Ishikawa (cell line): ENCODE measurements around the gene CPEB2.

Experiments used
- EP300 ChIP-seq: IDR thresholded peaks from 2 replicates; pipeline ENCODE4 v1.6.1; 2012; ENCODE audit warnings: borderline replicate concordance
- TAF1 ChIP-seq: IDR thresholded peaks from 2 replicates; pipeline ENCODE4 v1.6.1; 2012; ENCODE audit warnings: low read depth, mild to moderate bottlenecking
- TF ChIP-seq, protein P1 (sequence below): IDR thresholded peaks from 2 replicates; pipeline ENCODE4 v1.6.1; 2012; ENCODE audit warnings: low read depth, mild to moderate bottlenecking

DNA sequence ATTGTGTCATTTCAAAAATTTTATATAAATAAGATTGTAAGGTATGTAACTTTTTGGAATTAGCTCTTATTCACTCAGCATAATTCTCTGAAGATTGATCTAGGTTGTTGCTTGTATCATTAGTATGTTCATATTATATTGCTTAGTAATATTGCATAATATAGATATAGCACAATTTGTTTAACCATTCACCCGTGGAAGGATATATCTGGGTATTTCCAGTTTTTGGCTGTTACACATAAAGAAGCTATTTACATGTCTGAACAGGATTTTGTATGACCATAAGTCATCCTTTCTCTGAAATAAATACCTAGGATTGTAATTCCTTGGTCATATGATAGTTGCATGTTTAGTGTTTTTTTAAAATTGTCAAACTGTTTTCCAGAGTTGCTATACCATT is 82.5 kb downstream of the CPEB2 start:
- TF ChIP-seq EP300 (no peak), TAF1 (no peak)
- TF ChIP-seq, protein P1, sequence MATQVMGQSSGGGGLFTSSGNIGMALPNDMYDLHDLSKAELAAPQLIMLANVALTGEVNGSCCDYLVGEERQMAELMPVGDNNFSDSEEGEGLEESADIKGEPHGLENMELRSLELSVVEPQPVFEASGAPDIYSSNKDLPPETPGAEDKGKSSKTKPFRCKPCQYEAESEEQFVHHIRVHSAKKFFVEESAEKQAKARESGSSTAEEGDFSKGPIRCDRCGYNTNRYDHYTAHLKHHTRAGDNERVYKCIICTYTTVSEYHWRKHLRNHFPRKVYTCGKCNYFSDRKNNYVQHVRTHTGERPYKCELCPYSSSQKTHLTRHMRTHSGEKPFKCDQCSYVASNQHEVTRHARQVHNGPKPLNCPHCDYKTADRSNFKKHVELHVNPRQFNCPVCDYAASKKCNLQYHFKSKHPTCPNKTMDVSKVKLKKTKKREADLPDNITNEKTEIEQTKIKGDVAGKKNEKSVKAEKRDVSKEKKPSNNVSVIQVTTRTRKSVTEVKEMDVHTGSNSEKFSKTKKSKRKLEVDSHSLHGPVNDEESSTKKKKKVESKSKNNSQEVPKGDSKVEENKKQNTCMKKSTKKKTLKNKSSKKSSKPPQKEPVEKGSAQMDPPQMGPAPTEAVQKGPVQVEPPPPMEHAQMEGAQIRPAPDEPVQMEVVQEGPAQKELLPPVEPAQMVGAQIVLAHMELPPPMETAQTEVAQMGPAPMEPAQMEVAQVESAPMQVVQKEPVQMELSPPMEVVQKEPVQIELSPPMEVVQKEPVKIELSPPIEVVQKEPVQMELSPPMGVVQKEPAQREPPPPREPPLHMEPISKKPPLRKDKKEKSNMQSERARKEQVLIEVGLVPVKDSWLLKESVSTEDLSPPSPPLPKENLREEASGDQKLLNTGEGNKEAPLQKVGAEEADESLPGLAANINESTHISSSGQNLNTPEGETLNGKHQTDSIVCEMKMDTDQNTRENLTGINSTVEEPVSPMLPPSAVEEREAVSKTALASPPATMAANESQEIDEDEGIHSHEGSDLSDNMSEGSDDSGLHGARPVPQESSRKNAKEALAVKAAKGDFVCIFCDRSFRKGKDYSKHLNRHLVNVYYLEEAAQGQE: no peak
